K562 (cell line): ENCODE results near the gene JPT1. TPM values are rescaled to one million over a fixed set of nuclear protein-coding genes. Genes with fewer than 3 reads are reported as not detected.

Source experiments
- COPS2 ChIP-seq: fragments of 450-650 bp; conservative IDR thresholded peaks from 2 replicates; pipeline ENCODE4 v1.6.1; 2016; ENCODE audit warnings: mild to moderate bottlenecking, moderate library complexity
- CXXC5 ChIP-seq: fragments of 250-450 bp; sonication (Bioruptor Pico); IDR thresholded peaks from 2 replicates; pipeline ENCODE4 v1.8.0; 2022; ENCODE audit warnings: inconsistent platforms, mild to moderate bottlenecking, moderate library complexity
- HIVEP1 ChIP-seq: fragments of 250-450 bp; sonication (Bioruptor Pico); IDR thresholded peaks from 2 replicates; pipeline ENCODE4 v1.4.0; 2020; ENCODE audit warnings: mild to moderate bottlenecking
- HMBOX1 ChIP-seq: sonication (generic); IDR thresholded peaks from 2 replicates; pipeline ENCODE4 v1.6.1; 2016
- KLF1 ChIP-seq: fragments of 450-650 bp; IDR thresholded peaks from 2 replicates; pipeline ENCODE4 v1.6.1; 2016; ENCODE audit warnings: missing genetic modification characterization, missing compliant biosample characterization
- MAFG ChIP-seq: fragments of 450-650 bp; conservative IDR thresholded peaks from 2 replicates; pipeline ENCODE4 v1.6.1; 2016; ENCODE audit warnings: missing genetic modification characterization, missing compliant biosample characterization
- POLR2A ChIP-seq: fragments of 450-650 bp; conservative IDR thresholded peaks from 2 replicates; pipeline ENCODE4 v1.6.1; 2016
- RB1 ChIP-seq: fragments of 450-650 bp; IDR thresholded peaks from 2 replicates; pipeline ENCODE4 v1.6.1; 2017; ENCODE audit warnings: low read depth, mild to moderate bottlenecking
- RBFOX2 ChIP-seq: fragments of 200-400 bp; formaldehyde crosslinking; IDR thresholded peaks from 2 replicates; pipeline ENCODE4 v1.6.1; 2017; ENCODE audit warnings: low read depth, mild to moderate bottlenecking, low read length, moderate library complexity
- RCOR1 ChIP-seq, 2 experiments: IDR thresholded peaks; 2 replicates each; pipeline ENCODE4 v1.6.1; 2012; ENCODE audit warnings: low read depth in 2 of 2, low read length in 2 of 2, borderline replicate concordance in 1 of 2, improper control_type of control experiment in 1 of 2
- THRB ChIP-seq: fragments of 450-650 bp; formaldehyde crosslinking; conservative IDR thresholded peaks from 2 replicates; pipeline ENCODE4 v1.4.0; 2022; ENCODE audit warnings: mild to moderate bottlenecking, missing genetic modification characterization
- ZMIZ1 ChIP-seq, 2 experiments: fragments of 150-350 bp in 1 of 2; IDR thresholded peaks; 2 replicates each; pipeline ENCODE4 v1.6.1; 2012 to 2016; ENCODE audit warnings: low read depth in 2 of 2, low read length in 2 of 2, mild to moderate bottlenecking in 1 of 2, moderate library complexity in 1 of 2
- ZNF431 ChIP-seq: sonication (generic); formaldehyde crosslinking; IDR thresholded peaks from 2 replicates; pipeline ENCODE4 v1.8.0; 2022; ENCODE audit warnings: mild to moderate bottlenecking, missing genetic modification reagents
- ZNF644 ChIP-seq: fragments of 200-800 bp; sonication (Bioruptor generic); IDR thresholded peaks from 2 replicates; pipeline ENCODE4 v1.6.1; 2016; ENCODE audit warnings: low read depth, missing genetic modification characterization, missing compliant biosample characterization
- ZNF655 ChIP-seq: fragments of 250-450 bp; sonication (Bioruptor Pico); IDR thresholded peaks from 2 replicates; pipeline ENCODE4 v1.5.0; 2021
- polyA plus RNA-seq, 8 experiments: library from polyadenylated mRNA; depleted of rRNA in 4 of 8; stranded (reverse) in 5 of 8; unstranded in 3 of 8; fragments of >200 nt; fragmentation: Nextera tagmentation in 2 of 8; fragmentation: Illumina TruSeq in 1 of 8; extraction: Ambion mirVana in 2 of 8; extraction: Trizol in 1 of 8; gene quantifications; 2 replicates each; pipeline versions ENCODE4 v1.2.1 to v1.2.3, GENCODE V29; 2011 to 2014; ENCODE audit warnings: inconsistent platforms in 1 of 8, missing spikeins in 1 of 8
- total RNA-seq, 7 experiments: library from RNA; depleted of rRNA in 6 of 7; stranded (reverse); fragments of >200 nt in 6 of 7; fragmentation: Illumina TruSeq in 2 of 7; extraction: Trizol in 2 of 7; gene quantifications; 2 replicates each; pipeline versions ENCODE4 v1.2.1 to v1.2.3, GENCODE V29; 2011 to 2021; ENCODE audit warnings: low replicate concordance in 1 of 7
- TF ChIP-seq, protein P1 (sequence below): sonication (generic); formaldehyde crosslinking; IDR thresholded peaks from 2 replicates; pipeline ENCODE4 v1.8.1; 2023; ENCODE audit warnings: missing genetic modification reagents, mild to moderate bottlenecking, borderline replicate concordance

The JPT1 gene
- total and polyA plus RNA-seq, 9 of the 15 experiments (the other 6 are each of a cell fraction or from before 2014, with no cell fraction given), result 56.7 to 292 (median 144) TPM

- TF ChIP-seq ZMIZ1 (IDR thresholded peaks at IDR 0.05; ENCODE audit: low read depth in 2 of 2, low read length in 2 of 2) (peak in 1 of 2 experiments; percentile 39; a peak in 1 of 4 replicates), THRB (CRISPR knock-in tag) (no peak), POLR2A (peak; percentile 71), RCOR1 (IDR thresholded peaks at IDR 0.05; ENCODE audit: borderline replicate concordance in 1 of 2, low read depth in 2 of 2, low read length in 2 of 2) (peak in 1 of 2 experiments; percentile 77; a peak in 2 of 4 replicates), KLF1 (peak; percentile 97), ZNF655 (CRISPR knock-in tag) (no peak), CXXC5 (CRISPR knock-in tag) (peak; percentile 62; the same call in 1 of the 2 replicates), ZNF431 (no peak), HMBOX1 (no peak; the same call in 1 of the 2 replicates), RBFOX2 (peak; percentile 68), MAFG (tag) (peak; percentile 90), COPS2 (no peak), ZNF644 (tag) (peak; percentile 72), HIVEP1 (CRISPR knock-in tag) (peak; percentile 91), RB1 (peak; percentile 56; the same call in 1 of the 2 replicates)
- TF ChIP-seq, protein P1, sequence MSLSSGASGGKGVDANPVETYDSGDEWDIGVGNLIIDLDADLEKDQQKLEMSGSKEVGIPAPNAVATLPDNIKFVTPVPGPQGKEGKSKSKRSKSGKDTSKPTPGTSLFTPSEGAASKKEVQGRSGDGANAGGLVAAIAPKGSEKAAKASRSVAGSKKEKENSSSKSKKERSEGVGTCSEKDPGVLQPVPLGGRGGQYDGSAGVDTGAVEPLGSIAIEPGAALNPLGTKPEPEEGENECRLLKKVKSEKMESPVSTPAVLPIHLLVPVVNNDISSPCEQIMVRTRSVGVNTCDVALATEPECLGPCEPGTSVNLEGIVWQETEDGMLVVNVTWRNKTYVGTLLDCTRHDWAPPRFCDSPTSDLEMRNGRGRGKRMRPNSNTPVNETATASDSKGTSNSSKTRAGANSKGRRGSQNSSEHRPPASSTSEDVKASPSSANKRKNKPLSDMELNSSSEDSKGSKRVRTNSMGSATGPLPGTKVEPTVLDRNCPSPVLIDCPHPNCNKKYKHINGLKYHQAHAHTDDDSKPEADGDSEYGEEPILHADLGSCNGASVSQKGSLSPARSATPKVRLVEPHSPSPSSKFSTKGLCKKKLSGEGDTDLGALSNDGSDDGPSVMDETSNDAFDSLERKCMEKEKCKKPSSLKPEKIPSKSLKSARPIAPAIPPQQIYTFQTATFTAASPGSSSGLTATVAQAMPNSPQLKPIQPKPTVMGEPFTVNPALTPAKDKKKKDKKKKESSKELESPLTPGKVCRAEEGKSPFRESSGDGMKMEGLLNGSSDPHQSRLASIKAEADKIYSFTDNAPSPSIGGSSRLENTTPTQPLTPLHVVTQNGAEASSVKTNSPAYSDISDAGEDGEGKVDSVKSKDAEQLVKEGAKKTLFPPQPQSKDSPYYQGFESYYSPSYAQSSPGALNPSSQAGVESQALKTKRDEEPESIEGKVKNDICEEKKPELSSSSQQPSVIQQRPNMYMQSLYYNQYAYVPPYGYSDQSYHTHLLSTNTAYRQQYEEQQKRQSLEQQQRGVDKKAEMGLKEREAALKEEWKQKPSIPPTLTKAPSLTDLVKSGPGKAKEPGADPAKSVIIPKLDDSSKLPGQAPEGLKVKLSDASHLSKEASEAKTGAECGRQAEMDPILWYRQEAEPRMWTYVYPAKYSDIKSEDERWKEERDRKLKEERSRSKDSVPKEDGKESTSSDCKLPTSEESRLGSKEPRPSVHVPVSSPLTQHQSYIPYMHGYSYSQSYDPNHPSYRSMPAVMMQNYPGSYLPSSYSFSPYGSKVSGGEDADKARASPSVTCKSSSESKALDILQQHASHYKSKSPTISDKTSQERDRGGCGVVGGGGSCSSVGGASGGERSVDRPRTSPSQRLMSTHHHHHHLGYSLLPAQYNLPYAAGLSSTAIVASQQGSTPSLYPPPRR (CRISPR knock-in tag), result no peak
These were observed 58.2 kb downstream of the JPT1 start (continued) for GRCh38 chr17:75096082-75096625.
